GM19099 (cell line): ENCODE data around the gene CCL4.

Source experiments
- POLR2A ChIP-seq: IDR thresholded peaks from 3 replicates; pipeline ENCODE4 v1.6.1; 2011; ENCODE audit warnings: low read depth; ENCODE audit not compliant: insufficient read length; ENCODE audit errors: extremely low read depth

Gene CCL4

GRCh38 chr17:36136036-36136435 lies 32.4 kb downstream of the CCL4 start:
- no peak for TF ChIP-seq POLR2A

- no peak for TF ChIP-seq POLR2A
These were observed 32.8 kb downstream of the CCL4 start for GRCh38 chr17:36136439-36136838.

- no peak for TF ChIP-seq POLR2A
These were observed 38.6 kb downstream of the CCL4 start for GRCh38 chr17:36142235-36142634.

GRCh38 chr17:36142806-36143205 lies 39.2 kb downstream of the CCL4 start:
- no peak for TF ChIP-seq POLR2A

- no peak for TF ChIP-seq POLR2A
These were observed 40.4 kb downstream of the CCL4 start for GRCh38 chr17:36144014-36144413.

GRCh38 chr17:36144981-36145729 lies 41.5 kb downstream of the CCL4 start:
- no peak for TF ChIP-seq POLR2A

- no peak for TF ChIP-seq POLR2A
These were observed 44.0 kb downstream of the CCL4 start for GRCh38 chr17:36147601-36148000.

GRCh38 chr17:36148559-36149295 lies 45.1 kb downstream of the CCL4 start:
- TF ChIP-seq POLR2A = no peak

- no peak for TF ChIP-seq POLR2A
These were observed 45.7 kb downstream of the CCL4 start for GRCh38 chr17:36149296-36149820.

GRCh38 chr17:36151891-36152638 lies 48.4 kb downstream of the CCL4 start:
- no peak for TF ChIP-seq POLR2A

- no peak for TF ChIP-seq POLR2A
These were observed 49.1 kb downstream of the CCL4 start for GRCh38 chr17:36152639-36153120.

GRCh38 chr17:36153895-36154610 lies 50.4 kb downstream of the CCL4 start:
- TF ChIP-seq POLR2A = no peak
